AG20443 (cell line): ENCODE data around the gene NPAT.
"Not testable (repeated sequence)": the region's sequence is repeated elsewhere in the genome, so short reads cannot be mapped to it uniquely, and the experiment has no call there.

Experiments
- DNase-seq: peaks from one replicate; pipeline ENCODE4 v3.0.0; 2012; ENCODE audit warnings: low spot score, mixed read lengths

The NPAT gene

DNA sequence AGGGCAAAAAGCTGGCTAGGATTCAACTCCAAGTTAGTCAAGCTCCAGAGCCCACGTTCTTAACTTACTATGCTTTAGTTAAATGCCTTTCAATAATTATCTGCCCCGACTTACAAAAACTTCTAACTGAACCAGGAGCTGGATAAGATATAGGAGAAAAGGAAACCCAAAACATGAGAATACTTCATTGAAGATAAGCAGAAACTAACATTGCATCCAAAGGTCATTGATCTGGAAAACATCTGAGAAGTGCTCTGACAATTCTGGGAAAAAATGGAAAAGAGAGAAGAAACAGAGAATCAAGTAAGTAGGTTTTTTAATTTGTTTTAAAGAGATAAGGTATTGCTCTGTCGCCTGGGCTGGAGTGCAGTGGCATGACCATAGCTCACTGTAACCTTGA lies 73.9 kb downstream of the NPAT start:
- no peak for DNase-seq

DNA sequence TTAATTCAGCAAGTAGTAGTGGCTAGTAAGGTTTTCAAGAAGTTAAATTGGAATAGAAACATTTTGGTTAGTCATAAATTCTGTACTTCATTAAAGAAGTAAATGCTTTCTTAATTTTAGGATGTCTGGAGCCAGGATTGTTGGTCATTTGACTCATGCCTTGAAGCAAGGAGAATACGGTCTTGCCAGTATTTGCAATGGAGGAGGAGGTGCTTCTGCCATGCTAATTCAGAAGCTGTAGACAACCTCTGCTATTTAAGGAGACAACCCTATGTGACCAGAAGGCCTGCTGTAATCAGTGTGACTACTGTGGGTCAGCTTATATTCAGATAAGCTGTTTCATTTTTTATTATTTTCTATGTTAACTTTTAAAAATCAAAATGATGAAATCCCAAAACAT lies 75.3 kb downstream of the NPAT start:
- DNase-seq, result peak; percentile 14

DNA sequence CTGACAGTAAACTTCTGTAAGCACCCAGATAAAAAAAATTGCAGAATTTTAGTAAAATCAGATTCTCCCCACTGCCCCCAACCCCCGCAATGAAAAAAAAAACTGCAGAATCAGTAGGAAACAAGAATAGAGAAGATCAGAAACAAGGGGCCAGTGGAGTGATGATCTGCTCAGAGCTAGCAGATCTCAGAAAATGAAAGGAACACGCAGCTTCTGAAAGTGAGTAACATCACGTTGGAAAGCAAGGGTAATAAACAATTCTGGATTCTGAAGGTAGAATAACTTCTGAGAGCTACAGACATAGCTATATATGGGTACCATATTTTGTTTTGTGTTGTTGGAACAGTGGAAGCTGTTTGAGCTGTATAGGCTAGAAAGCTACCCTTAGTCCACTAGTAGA lies 77.8 kb downstream of the NPAT start:
- no peak for DNase-seq

DNA sequence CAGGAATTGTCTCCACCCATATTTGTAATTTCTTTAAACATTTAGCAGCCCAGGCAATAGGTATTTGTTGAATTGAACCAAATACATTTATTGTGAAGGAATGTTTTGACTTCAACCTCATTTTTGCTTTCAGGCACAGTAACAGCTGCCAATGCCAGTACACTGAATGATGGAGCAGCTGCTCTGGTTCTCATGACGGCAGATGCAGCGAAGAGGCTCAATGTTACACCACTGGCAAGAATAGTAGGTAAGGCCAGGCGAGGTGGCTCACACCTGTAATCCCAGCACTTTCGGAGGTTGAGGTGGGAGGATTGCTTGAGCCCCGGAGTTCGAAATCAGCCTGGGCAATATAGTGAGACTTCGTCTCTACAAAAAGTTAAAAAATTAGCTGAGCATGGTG lies 80.1 kb downstream of the NPAT start:
- DNase-seq, result no peak

DNA sequence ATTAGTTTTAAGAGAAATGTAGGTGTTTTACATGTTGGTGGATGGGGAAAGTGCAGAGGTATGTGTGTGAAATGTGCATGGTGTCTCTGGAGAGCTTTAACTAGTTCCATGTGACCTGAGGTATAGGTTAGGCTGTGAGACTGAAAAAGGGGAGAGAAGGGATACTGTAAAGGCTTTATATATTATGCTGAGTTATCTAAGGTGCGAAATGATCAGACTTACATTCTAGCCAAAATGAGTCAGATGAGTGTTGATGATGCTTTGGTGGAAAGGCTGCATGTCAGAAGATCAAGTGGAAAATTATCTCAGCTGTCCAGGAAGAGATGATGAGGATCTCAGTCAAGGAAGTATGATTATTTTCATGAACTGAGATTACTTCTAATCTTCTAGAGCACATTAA lies 85.2 kb downstream of the NPAT start:
- DNase-seq, result no peak

DNA sequence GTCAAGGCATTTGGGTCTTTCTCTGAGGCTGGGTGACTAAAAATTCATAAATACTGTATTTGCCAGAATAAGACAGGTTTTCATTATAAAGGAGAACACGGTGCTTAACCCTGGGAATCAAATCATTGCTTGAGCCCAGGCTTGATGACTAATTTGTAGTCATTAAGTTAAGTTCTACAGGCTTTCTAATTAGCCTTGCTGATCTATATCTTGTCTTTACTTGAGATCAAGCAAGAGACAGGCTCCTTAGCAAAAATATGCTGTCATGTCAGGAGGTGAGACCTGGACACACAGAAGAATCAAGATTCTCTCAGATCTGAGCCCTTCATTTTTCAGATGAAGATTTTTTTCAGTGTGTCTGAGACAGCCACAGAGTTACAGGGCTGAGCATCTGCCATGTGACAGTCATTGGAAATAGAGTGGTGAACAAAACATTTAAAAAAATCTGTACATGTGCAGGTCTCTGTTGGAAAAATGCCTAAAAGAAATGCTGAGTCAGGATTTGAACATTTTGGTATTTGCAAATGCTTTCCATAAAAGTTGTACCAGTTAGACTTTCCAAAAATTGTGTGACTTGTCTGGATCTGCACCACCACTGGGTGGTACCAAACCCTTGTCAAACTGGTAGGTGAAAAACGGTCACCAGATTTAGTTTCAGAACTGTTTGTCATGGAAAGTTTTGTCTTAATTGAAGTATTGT lies 86.4 kb downstream of the NPAT start:
- peak; percentile 16 for DNase-seq

DNA sequence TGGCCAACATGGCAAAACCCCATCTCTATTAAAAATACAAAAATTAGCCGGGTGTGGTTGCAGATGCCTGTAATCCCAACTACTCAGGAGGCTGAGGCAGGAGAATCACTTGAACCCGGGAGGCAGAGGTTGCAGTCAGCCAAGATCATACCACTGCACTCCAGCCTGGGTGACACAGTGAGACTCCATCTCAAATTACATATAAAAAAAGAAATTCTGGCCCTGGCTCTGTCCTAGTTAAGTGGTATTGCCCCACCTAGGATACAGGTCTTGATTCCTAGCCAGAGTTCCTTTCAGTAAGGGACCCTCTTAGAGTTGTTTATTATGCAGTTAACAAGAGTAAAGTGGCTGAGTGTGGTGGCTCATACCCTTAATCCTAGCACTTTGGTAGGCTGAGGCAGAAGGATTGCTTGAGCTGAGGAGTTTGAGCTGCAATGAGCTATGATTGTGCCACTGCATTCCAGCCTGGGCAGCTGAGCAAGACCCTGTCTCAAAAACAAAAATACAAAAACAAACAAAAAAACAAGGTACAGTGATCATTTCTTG lies 89.4 kb downstream of the NPAT start:
- DNase-seq, result not testable (repeated sequence)

DNA sequence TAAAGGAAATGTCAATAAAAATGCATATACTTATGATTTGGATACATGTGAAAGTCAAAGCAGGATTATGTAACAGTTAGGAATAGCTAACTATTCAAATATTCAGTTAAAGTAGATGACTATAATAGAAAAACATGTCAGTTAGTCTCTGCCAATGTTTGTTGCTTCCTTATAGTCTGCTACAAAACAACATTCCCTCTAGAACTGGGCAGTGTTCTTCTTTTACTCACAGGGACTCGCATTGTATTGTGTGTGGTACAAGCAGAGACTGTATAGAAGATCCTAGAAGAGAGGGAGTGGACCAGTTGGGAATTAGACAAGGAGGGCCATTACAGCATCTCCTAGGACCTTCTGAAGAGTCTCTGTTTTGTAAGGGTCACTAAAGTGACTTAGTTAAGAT lies 90.4 kb downstream of the NPAT start:
- DNase-seq, result peak; percentile 55

DNA sequence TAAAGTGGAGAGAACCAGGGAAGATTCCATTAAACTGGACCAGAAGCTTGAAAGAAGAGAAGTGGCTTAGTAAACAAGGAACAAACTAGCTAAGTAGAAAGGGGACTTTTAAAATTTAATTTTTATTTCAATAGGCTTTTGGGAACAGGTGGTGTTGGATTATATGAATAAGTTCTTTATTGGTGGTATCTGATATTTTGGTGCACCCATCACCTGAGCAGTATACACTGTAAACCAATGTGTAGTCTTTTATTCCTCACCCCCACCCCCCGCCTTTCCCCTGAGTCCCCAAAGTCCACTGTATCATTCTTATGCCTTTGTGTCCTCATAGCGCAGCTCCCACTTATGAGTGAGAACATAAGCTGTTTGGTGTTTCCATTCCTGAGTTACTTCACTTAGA lies 93.7 kb downstream of the NPAT start:
- no peak for DNase-seq

DNA sequence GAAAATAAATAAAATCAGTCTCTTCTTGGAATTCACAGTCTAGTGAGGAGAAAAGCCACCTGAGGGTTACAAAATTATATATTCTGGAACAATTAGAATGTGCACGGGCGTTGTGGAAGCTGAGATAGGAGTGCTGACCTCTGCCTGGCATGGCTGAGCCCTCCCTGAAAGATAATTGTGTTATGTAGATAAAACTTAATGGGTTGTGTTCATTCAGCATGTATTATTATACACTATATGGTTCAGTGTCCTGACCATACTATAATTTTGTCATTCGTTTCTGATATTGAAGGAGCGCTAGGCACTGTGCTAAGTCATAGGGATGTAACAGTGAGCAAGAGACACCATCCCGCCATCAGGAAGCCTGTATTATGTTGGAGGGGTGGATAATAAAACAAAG lies 97.3 kb downstream of the NPAT start:
- no peak for DNase-seq

DNA sequence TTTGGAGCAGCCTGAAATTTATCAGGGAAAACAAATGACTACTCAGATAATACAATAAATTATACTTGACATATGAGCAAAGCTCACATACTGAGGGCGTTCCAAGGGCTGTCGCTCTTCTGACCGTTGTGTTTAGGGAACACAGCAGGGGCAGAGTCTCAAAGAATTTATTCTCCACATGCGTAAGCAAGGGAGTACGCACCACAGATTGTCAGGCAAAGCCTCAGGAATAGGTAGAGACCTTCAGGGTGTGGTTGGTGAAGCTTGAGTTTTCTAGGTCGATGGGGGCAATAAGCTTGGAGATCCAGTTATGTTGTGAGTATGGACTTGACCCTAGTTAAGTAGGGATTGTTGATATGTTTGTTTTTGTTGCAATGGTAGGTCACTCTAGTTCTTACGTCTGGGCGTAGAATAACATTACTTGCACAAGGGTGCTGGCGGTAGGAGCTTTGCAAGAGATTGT lies 100.2 kb downstream of the NPAT start:
- DNase-seq, result peak; percentile 27

DNA sequence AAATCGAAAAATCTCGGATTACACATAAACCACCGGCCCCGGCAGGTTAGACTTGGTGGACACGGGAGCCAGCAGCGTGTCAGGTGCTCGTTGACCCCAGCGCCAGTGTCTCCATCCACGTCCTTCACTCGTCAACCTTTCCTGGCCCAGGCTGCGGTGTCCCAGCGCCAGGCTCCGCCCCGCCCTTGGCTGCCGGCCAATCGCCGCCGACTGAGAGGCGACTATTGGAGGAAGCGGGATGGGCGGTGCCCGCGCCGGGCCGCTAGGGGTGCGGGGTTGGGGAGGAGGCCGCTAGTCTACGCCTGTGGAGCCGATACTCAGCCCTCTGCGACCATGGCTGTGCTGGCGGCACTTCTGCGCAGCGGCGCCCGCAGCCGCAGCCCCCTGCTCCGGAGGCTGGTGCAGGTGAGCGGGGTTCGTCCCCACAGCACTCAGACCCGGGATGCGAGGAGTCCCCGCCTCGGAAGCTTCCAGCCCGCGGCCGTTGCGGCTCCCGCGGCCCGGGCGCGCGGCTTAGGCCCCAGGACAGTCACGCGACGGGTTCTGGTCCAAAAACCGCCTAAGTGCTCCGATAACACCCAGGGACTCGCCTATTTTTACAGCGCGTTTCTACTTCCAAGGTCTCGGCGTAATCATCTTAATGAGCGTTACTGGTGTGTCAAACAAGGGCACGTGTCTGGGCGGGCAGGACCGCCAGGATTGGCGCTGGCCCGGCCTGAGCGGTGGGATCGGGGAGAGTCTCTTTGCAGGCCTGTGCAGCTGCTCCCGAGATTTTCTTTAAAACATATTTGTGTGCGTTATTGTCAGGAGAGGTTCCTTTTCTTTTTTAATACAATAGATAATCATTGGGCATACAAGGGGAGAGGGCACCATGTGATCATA lies 100.9 kb downstream of the NPAT start, which contains the start of gene ACAT1:
ACAT1 (plus strand) TSS at position 294 of the 882 bp plus-strand sequence; CDS start at position 334, 40 bp downstream.
- DNase-seq, result peak; percentile 95

DNA sequence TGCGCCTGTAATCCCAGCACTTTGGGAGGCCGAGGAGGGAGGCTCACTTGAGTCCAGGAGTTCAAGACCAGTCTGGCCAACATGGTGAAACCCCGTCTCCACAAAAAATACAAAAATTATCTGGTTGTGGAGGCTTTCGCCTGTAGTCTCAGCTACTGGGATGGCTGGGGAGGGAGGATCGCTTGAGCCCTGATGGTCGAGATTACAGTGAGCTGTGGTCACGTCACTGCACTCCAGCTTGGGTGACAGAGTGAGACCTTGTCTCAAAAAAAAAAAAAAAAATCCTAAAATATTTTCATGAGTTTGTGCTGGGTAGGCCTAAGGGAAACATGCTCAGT lies 101.5 kb downstream of the NPAT start:
- DNase-seq, result not testable (repeated sequence)

DNA sequence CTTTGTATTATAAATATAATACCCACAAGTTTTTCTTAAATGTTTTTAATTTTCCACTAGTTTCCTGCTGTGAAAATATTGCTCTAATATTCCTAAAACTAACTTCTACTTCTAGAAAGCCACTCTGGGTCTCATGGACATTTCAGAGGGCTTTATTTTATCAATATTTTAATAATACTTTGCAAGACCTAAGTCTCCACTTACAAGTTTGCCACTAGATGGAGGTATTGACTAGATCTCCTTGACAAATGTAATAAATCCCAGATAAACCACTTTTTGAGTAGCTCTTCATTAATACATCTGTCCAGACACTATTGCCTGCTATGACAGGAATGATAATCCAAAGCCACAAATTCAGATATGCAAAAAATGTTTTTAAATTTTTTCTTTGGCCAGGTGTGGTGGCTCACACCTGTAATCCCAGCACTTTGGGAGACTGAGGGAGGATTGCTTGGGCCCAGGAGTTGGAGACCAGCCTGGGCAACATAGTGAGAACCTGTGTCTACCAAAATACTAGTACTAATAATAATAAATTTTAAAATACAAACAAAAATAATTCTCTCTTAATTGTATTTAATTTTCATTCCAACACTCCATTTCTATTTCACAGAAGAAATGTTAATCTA lies 104.6 kb downstream of the NPAT start:
- DNase-seq, result peak; percentile 42

DNA sequence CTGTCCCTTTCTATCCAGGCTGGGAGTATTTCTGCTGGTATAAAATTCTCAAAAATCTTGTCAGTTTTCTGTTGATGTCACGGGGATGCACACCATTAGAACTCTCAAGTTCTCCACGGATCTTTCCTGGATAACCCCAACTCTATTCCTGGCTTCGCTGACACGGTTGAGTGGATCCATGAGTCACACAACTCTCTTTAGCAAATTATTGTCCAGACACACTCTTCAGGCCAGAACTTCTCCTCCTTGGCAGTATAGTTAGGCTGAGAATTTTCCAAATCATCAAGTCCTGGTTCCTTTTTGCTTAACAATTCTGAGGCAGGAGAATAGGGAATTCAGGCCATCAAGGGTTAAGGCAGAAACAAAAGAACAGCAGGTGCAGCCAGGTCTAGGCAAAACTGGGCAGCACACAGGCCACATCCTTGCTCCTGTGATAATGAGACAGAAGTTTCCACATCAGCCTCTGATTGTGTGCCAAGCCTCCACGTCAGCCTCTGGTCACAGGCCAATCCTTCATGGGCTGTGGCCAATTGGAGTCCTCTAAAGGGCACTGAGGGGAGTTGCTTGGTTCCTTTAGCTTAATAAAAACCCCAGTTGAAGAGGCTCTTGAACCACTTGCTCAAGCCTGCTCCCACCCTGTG lies 106.8 kb downstream of the NPAT start:
- DNase-seq, result peak; percentile 87

DNA sequence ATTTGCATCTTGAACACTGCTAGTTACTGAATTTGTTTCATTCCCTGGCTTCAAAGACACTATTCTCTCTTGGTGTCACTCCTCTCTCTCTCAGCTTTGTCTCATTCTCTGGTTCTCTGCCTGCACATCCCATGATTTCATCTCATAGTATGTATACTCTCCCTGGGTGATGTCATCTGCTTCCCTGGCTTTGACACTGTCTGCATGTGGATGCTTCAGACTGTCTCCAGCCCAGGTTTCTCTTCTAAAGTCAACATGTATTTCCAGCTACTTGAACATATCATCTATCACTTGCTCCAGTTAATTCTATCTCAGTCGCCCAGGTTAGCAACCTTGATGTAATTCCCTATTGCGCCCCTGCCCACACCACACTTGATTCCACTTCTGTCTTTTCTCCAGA lies 110.4 kb downstream of the NPAT start:
- DNase-seq, result no peak

DNA sequence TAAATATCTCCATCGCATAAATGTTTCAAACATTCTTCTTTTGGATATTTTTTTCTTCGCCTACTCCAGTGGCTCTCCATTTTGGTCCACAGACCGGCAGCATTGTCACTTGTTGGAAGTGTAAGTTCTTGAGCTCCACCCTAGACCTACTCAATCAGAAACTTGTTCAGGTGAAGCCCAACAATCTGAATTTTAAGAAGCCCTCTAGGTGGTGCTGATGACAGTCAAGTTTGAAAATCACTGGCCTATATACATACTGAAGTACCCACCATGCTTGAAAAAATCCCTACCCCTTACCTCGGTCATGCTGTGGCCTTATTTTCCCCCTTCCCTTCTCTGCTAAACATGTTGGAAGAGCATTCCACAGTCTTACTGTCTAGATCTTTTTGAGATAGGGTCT lies 111.3 kb downstream of the NPAT start:
- DNase-seq, result no peak
